HL-60 (cell line): ENCODE data around the gene TTL.

Experiments used
- GABPA ChIP-seq: IDR thresholded peaks from 2 replicates; pipeline ENCODE4 v1.6.1; 2012; ENCODE audit warnings: low read depth
- POLR2AphosphoS5 ChIP-seq: IDR thresholded peaks from 2 replicates; pipeline ENCODE4 v1.6.1; 2012; ENCODE audit warnings: low read depth
- SPI1 ChIP-seq: IDR thresholded peaks from 2 replicates; pipeline ENCODE4 v1.6.1; 2012; ENCODE audit warnings: low read depth, mild to moderate bottlenecking, borderline replicate concordance
- TF ChIP-seq, protein P1 (sequence below): IDR thresholded peaks from one replicate; pipeline ENCODE4 v1.5.1; 2011; ENCODE audit warnings: low read length, control low read depth, inconsistent platforms; ENCODE audit not compliant: insufficient read depth
- TF ChIP-seq, protein P2 (sequence below): IDR thresholded peaks from 2 replicates; pipeline ENCODE4 v1.6.1; 2012; ENCODE audit warnings: low read depth; ENCODE audit not compliant: insufficient replicate concordance

DNA sequence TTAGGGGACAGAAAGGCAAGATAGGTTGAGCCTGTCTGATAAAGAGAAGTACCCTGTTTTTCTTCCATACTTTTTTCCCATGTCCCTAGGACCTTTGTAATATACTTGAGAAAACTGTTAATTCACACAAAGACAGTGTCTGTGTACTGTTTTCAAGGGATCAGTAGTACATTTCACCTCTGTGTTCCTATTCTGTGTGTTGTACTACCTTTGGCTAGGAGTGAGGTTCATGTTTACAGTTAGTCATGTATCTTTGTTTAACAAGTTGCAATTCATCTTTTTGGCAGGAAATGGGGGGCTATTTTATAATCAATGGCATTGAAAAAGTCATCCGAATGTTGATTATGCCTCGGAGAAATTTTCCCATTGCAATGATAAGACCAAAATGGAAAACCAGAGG lies 67.0 kb downstream of the TTL start:
- TF ChIP-seq, protein P1, sequence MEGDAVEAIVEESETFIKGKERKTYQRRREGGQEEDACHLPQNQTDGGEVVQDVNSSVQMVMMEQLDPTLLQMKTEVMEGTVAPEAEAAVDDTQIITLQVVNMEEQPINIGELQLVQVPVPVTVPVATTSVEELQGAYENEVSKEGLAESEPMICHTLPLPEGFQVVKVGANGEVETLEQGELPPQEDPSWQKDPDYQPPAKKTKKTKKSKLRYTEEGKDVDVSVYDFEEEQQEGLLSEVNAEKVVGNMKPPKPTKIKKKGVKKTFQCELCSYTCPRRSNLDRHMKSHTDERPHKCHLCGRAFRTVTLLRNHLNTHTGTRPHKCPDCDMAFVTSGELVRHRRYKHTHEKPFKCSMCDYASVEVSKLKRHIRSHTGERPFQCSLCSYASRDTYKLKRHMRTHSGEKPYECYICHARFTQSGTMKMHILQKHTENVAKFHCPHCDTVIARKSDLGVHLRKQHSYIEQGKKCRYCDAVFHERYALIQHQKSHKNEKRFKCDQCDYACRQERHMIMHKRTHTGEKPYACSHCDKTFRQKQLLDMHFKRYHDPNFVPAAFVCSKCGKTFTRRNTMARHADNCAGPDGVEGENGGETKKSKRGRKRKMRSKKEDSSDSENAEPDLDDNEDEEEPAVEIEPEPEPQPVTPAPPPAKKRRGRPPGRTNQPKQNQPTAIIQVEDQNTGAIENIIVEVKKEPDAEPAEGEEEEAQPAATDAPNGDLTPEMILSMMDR, result no peak
- TF ChIP-seq POLR2AphosphoS5 (no peak), GABPA (no peak), SPI1 (no peak)
- TF ChIP-seq, protein P2, sequence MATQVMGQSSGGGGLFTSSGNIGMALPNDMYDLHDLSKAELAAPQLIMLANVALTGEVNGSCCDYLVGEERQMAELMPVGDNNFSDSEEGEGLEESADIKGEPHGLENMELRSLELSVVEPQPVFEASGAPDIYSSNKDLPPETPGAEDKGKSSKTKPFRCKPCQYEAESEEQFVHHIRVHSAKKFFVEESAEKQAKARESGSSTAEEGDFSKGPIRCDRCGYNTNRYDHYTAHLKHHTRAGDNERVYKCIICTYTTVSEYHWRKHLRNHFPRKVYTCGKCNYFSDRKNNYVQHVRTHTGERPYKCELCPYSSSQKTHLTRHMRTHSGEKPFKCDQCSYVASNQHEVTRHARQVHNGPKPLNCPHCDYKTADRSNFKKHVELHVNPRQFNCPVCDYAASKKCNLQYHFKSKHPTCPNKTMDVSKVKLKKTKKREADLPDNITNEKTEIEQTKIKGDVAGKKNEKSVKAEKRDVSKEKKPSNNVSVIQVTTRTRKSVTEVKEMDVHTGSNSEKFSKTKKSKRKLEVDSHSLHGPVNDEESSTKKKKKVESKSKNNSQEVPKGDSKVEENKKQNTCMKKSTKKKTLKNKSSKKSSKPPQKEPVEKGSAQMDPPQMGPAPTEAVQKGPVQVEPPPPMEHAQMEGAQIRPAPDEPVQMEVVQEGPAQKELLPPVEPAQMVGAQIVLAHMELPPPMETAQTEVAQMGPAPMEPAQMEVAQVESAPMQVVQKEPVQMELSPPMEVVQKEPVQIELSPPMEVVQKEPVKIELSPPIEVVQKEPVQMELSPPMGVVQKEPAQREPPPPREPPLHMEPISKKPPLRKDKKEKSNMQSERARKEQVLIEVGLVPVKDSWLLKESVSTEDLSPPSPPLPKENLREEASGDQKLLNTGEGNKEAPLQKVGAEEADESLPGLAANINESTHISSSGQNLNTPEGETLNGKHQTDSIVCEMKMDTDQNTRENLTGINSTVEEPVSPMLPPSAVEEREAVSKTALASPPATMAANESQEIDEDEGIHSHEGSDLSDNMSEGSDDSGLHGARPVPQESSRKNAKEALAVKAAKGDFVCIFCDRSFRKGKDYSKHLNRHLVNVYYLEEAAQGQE, result no peak
